SJCRH30 (cell line): ENCODE results near the gene VMAC. TPM values are rescaled to one million over a fixed set of nuclear protein-coding genes. Genes with fewer than 3 reads are reported as not detected.

ENCODE experiments used
- DNase-seq, 2 experiments: peaks; one replicate each; pipeline ENCODE4 v3.0.0-alpha.2; 2015 to 2020
- H3K27ac ChIP-seq: fragments of 250-450 bp; sonication (Bioruptor Pico); 2 replicates; pipeline ENCODE4 v1.5.1; 2020; ENCODE audit warnings: mild to moderate bottlenecking, moderate library complexity
- H3K27me3 ChIP-seq: fragments of 250-450 bp; sonication (Bioruptor Pico); 2 replicates; pipeline ENCODE4 v1.5.1; 2020; ENCODE audit warnings: mild to moderate bottlenecking, moderate library complexity
- H3K36me3 ChIP-seq: fragments of 250-450 bp; sonication (Bioruptor Pico); 2 replicates; pipeline ENCODE4 v1.5.1; 2020; ENCODE audit warnings: mild to moderate bottlenecking, moderate library complexity
- H3K4me1 ChIP-seq: fragments of 250-450 bp; sonication (Bioruptor Pico); 2 replicates; pipeline ENCODE4 v1.5.1; 2020; ENCODE audit warnings: mild to moderate bottlenecking, moderate library complexity
- H3K4me3 ChIP-seq: fragments of 250-450 bp; sonication (Bioruptor Pico); 2 replicates; pipeline ENCODE4 v1.5.1; 2020; ENCODE audit warnings: mild to moderate bottlenecking, moderate library complexity
- H3K9me3 ChIP-seq: fragments of 250-450 bp; sonication (Bioruptor Pico); replicated peaks from 2 replicates; pipeline ENCODE4 v1.5.1; 2020; ENCODE audit warnings: mild to moderate bottlenecking, moderate library complexity
- total RNA-seq: library from RNA; depleted of rRNA; stranded (reverse); fragments of >200 nt; shearing (Covaris generic); gene quantifications from 2 replicates; pipeline ENCODE4 v1.2.3, GENCODE V29; 2014

The VMAC gene
- total RNA-seq, 1 experiment from 2014 or later = 1.3 TPM

DNA sequence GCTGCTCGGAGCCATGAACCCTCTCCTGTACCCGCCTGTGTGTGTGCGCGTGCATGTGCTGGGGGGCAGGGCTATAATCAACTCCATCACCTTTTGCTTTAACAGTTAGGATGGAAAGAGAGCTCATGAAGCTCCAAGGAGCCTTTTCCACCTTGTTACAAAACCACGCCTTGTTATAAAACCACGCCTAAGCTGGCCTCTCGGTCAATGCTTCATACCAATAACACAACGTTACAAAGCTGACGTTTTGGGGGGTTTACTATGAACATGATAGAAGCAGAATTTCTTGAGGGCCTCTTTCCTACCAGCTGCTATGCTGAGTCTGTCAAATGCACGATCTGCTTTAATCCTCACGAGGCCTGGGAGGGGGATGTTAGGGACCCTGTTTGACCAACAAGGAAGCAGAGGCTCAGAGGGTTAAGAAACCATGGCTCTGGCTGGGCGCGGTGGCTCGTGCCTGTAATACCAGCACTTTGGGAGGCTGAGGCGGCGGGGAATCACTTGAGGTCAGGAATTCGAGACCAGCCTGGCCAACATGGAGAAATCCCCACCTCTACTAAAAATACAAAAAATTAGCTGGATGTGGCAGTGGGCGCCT is 21.3 kb downstream of the VMAC start:
- Histone ChIP-seq H3K4me1 (no peaks in the 10 kb centered on the region), H3K4me3 (no peak overlapping the region), H3K36me3 (peaks cover 27% of the 10 kb centered on the region), H3K27ac (no peak overlapping the region), H3K27me3 (no peaks in the 10 kb centered on the region), H3K9me3 (no peaks in the 10 kb centered on the region)
- no peak for DNase-seq

DNA sequence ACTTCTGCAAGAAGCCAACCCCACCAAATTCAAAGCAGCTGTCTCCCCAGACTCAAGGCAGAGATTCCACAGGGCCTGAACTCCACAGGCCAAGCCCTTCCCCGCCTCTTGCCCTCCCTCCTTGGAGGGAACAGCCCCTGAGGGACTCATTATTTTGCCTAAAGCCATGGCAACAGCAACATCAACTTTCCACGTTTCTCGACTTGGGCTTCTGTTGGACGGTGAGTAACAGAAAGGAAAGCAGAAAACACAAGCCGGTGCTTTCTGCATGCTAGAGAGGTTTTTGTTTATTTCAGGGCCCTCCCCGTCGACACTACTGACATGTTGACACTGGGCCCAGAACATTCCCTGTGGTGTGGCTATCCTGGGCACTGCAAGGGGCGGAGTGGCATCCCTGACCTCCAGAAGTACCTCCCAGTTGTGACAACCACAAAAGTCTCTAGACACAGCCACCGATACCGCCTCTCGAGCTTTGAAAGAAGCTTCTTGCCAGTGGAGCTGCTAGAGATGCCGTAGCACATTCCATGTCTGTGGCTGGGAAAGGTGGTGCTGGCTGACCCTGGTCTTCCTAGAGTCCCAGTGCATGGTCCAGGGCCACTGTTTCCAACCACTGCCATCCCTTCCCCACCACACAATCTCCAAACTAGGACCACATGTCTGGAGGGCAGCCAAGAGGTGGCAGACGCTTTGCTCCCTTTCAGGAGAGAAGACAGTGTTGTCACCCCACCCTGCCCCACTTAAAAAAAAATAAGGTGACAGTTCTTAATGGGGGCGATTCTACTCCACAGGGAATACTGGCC is 22.2 kb downstream of the VMAC start:
- Histone ChIP-seq H3K27me3 (no peaks in the 10 kb centered on the region), H3K9me3 (no peaks in the 10 kb centered on the region), H3K4me1 (no peaks in the 10 kb centered on the region), H3K27ac (no peak overlapping the region), H3K4me3 (no peak overlapping the region), H3K36me3 (peaks cover 31% of the 10 kb centered on the region)
- no peak for DNase-seq

DNA sequence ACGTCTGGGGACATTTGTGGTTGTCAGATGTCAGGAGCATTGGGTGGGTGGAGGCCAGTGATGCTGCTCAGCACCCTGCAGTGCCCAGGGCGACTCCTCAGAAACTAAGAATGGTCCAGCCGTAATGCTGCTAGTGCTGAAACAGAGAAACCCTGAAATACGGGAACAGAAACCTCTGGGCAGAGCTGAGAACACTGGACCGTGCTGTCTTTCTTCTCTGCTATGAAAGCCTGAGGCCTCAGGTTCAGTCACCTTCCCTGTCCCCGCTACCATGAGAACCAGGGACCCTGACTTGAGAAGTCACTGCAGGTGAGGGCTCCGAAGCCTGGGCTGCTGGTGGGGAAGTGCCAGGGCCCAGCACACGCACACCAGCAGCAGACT is 22.8 kb downstream of the VMAC start:
- H3K4me1 ChIP-seq = no peaks in the 10 kb centered on the region
- no peaks in the 10 kb centered on the region for H3K27me3 ChIP-seq
- DNase-seq = no peak
- no peaks in the 10 kb centered on the region for H3K9me3 ChIP-seq
- H3K36me3 ChIP-seq = peaks cover 29% of the 10 kb centered on the region; the same call in 1 of the 2 replicates
- H3K27ac ChIP-seq = no peak overlapping the region
- no peak overlapping the region for H3K4me3 ChIP-seq

DNA sequence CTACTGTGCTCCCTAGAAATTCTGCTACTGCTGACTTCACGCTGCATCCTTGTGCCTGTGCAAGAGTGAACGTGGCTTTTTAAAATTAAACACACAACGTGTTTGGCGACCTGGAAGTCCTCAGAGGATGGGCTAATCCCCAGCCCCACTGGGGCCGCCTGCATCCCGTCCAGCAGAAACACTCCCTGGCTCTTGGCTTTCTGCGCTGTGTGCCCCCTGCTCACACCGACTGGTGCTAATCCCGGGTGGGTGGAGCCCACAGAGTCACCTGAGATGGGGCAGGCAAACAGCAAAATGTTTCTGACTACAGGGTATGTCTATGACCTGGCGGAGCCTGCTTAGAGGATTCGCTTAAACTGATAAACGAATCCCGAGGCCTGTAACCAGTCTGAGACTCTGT is 24.5 kb downstream of the VMAC start:
- H3K27me3 ChIP-seq = no peaks in the 10 kb centered on the region
- no peak overlapping the region for H3K27ac ChIP-seq
- no peaks in the 10 kb centered on the region for H3K9me3 ChIP-seq
- H3K4me1 ChIP-seq = no peaks in the 10 kb centered on the region
- H3K4me3 ChIP-seq = no peak overlapping the region
- no peak for DNase-seq
- peaks cover 41% of the 10 kb centered on the region; the same call in 1 of the 2 replicates for H3K36me3 ChIP-seq

DNA sequence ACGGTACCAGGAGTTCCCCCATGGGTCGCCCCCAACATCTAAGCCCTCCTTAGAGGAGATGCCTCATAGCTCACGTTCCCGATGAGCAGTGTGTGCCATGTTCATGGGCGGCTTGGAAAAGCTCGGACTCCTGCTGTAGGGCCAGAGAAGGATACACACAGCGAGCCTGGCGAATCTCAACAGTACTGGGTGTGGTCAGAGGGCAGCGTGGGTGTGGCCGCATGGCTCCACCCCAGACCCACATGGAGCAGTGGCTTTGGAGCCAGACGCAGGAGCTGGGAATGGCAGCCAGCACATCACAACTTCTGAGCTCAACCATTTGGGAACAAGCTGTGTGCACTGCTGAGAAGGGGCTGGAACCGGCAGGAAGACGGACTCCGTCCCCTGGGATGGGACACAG is 25.0 kb downstream of the VMAC start:
- peaks cover 42% of the 10 kb centered on the region; the same call in 1 of the 2 replicates for H3K36me3 ChIP-seq
- no peaks in the 10 kb centered on the region for H3K27me3 ChIP-seq
- no peaks in the 10 kb centered on the region for H3K9me3 ChIP-seq
- DNase-seq = no peak
- H3K27ac ChIP-seq = no peak overlapping the region
- H3K4me3 ChIP-seq = no peak overlapping the region
- no peaks in the 10 kb centered on the region for H3K4me1 ChIP-seq

DNA sequence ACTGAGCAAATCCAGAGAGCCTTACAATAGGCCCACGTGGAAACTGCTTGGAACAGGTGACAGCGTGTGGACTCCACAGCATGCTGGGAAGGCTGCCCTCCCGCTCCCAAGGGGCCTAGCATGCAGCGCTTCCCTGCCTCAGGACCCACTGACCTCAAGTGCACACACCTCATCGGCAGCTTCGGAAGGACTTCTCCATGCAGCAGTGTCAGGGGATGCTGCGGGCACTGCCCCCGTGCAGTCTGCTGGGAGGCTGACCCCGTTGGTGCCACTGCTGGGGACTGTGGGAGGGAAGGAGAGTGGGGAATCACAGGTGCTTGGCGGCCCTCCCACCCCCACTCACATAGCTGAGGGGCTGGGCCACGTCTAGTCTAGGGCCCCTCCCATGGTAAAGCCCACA is 26.6 kb downstream of the VMAC start:
- DNase-seq = no peak
- H3K27me3 ChIP-seq = no peaks in the 10 kb centered on the region
- no peaks in the 10 kb centered on the region for H3K4me1 ChIP-seq
- no peak overlapping the region for H3K27ac ChIP-seq
- no peaks in the 10 kb centered on the region for H3K9me3 ChIP-seq
- H3K4me3 ChIP-seq = no peak overlapping the region
- H3K36me3 ChIP-seq = peaks cover 33% of the 10 kb centered on the region; the same call in 1 of the 2 replicates

DNA sequence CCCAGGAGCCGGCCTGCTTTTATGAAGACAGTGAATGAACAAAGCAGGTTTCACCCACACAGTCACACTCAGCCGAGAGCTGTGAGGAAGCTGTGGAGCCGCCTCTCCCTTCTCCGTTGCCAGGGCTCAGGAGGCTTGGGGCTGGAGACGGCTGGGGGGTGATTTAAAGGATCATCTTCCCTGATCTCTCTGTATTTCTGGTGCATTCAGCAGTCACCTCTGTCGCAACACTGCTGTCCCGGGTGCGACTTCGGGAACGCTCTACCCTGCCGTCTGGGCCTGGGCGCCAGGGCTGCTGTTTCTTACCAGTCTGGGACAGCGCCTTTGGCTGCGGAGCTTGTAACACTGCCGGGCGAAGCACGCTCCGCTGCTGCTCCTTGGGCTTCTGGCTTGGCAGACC is 27.5 kb downstream of the VMAC start:
- Histone ChIP-seq H3K27me3 (no peaks in the 10 kb centered on the region), H3K27ac (no peak overlapping the region), H3K4me3 (no peak overlapping the region), H3K36me3 (peaks cover 35% of the 10 kb centered on the region), H3K9me3 (no peaks in the 10 kb centered on the region), H3K4me1 (no peaks in the 10 kb centered on the region)
- DNase-seq = no peak

DNA sequence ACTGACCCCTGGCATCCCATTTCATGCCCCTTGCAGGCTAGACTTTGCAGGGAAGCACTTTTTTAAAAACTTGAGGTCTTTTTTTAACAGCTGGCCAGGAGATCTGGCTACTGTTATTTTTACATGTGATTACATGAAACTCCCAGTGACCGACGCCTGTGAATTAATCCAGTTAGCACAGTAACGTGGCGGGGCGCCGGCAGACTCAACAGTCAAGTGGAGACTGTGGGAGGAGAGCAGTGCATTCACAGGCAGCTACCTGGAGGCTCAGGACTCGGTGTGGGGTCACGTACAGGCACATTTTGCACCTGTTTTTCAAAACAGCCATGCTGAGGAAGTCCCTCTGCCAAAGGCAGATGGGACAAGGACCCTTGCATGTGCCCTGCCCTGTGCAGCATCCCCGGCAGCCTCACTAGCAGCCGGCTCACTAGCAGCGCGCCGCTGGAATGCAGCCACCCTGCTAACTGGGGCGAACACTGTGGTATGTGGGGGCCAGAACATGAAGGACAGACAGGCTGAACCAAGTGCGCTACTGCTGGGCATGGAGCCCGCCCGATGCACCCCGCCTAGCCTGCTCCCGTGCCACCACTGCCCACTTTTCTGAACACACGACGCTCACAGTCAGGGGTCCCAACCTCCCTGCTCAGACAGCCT is 28.1 kb downstream of the VMAC start:
- Histone ChIP-seq H3K4me3 (no peak overlapping the region), H3K9me3 (no peaks in the 10 kb centered on the region), H3K36me3 (peaks cover 36% of the 10 kb centered on the region), H3K27me3 (no peaks in the 10 kb centered on the region), H3K27ac (no peak overlapping the region), H3K4me1 (no peaks in the 10 kb centered on the region)
- DNase-seq = no peak

DNA sequence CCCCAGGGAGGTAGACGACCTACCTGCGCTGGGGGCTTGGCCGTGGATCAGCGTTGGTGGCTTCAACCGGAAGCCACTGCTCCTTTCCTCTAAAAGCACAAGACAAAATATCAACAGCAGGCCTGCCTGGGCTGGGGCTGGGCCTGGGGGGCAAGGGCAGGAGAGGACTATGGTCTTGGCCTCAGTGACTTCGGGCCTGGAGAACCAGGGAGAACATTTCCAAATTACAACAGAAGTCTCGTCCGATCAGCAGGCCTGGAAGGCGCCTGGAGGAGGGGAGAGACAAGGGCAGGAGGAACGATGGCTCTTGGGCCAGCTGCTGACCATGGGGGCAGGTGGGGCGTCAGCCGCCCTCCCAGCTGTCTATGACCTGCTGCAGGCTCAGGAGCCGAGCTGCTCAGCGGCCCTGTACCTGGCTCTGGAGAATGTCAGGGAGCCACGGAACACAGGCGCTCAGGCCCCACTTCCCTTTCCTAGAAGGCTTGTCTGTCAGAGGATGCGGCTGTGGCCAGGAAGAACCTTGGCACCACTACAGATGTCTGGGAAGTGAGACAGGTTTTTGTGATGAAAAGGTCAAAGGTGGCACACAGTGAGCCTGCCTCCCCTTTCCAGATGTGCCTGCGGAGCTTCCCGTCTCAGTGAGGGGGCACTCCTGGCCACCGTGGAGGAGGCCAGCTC is 28.9 kb downstream of the VMAC start:
- no peaks in the 10 kb centered on the region for H3K27me3 ChIP-seq
- H3K4me1 ChIP-seq = no peaks in the 10 kb centered on the region
- no peak overlapping the region for H3K4me3 ChIP-seq
- DNase-seq = no peak
- no peak overlapping the region for H3K27ac ChIP-seq
- H3K36me3 ChIP-seq = peaks cover 34% of the 10 kb centered on the region
- no peaks in the 10 kb centered on the region for H3K9me3 ChIP-seq

DNA sequence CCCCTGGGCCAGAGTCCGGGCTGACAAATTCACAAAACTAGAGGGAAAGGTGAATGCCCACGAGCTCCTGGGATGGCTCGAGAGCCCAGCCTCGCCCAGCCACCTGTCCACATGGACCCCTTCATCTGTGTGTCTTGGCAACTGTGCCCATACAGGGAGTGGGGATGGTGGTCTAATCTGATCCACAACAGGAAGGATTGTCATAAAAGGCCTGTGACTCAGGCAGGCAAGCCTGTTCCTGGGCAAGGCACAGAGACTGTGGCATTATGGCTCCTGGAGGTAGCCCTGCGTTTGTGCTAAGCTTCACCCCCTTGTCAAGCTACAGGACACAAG is 29.4 kb downstream of the VMAC start:
- no peak overlapping the region for H3K4me3 ChIP-seq
- no peaks in the 10 kb centered on the region for H3K27me3 ChIP-seq
- H3K9me3 ChIP-seq = no peaks in the 10 kb centered on the region
- H3K36me3 ChIP-seq = peaks cover 31% of the 10 kb centered on the region
- no peak for DNase-seq
- H3K27ac ChIP-seq = no peak overlapping the region
- H3K4me1 ChIP-seq = no peaks in the 10 kb centered on the region

DNA sequence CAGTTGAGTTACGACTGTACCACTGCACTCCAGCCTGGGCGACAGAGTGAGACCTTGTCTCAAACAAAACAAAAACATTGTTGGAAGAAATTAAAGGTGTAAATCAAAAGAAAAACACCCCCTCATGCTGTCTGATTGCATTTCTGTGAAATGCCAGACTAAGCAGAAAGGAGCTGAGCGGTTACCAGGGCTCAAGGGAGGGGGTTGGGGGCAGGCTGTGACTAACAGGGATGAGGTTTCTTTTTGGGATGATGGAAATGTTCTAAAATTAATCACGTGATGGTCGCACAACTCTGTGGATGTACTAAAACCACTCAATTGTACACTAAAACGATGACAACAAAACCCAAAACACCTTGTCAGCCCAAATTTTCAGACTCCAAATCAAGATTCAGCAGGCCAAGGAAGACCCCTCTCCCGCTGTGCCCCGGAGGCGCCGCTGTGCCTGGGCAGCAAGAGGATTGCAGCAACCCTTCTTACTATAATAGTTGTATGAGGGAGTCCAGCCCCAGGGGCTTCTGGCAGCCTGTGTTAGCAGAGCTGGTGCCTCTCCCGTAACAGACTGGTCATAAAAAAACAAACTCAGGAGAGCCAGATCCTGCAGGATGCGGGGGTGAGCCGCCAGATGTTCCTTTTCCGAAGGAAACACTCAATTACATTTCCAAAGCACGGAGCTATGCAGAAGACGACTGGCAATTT is 30.3 kb downstream of the VMAC start:
- Histone ChIP-seq H3K27ac (no peak overlapping the region), H3K9me3 (no peaks in the 10 kb centered on the region), H3K36me3 (peaks cover 31% of the 10 kb centered on the region), H3K4me3 (no peak overlapping the region), H3K27me3 (no peaks in the 10 kb centered on the region), H3K4me1 (no peaks in the 10 kb centered on the region)
- DNase-seq = no peak

DNA sequence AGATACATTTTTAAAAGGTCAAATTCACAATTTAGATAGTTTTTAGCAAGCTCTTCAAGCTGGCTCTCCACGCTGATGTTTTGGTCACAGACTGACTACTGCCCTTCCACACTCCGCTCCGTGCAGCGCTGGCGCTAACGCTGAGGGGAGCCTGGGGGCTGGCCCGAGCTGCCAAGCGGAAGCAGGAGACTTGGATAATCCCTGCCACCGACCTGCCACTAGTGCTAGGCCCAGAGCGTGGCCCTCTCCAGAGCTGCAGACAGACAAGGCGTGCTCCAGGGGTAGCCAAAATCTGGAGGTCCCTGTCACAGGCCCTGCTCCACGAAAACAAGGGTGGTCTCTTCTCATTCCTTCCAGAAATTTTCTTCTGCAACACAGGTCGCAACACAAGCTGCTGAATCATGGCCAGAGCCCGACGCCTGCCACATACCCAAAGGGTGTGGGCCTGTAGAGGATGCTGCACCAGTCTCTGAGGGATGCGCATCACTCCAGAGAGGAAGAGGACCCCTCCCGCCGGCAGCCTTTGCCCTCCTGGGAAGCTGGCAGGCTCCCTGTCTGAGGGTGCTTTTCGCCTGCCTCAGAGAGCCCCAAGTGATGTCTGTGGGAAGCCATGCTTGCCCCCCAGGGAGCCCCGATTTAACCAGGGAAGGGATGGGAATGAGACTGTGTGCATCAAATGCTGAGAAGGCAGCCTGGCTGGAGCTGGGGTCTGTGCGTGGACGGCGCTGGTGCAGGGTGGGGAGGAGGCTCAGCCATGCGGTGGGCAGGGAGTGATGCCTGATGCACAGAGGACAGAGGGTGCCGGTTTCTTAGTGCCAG is 31.0 kb downstream of the VMAC start:
- no peaks in the 10 kb centered on the region for H3K27me3 ChIP-seq
- no peak overlapping the region for H3K27ac ChIP-seq
- H3K4me1 ChIP-seq = no peaks in the 10 kb centered on the region
- peaks cover 28% of the 10 kb centered on the region for H3K36me3 ChIP-seq
- no peak overlapping the region for H3K4me3 ChIP-seq
- DNase-seq = no peak
- H3K9me3 ChIP-seq = no peaks in the 10 kb centered on the region

DNA sequence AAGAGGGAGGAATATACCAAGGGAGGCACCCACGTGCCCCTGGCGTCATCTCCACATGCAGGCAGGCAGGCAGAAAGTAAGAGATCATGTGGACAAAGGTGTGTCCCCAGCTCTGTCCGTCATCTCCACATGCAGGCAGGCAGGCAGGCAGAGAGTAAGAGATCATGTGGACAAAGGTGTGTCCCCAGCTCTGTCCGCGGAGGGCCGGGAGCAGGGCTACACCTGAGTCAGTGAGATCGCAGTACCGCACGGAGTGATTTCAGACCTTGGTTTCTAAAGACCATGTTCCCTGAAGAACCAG is 31.6 kb downstream of the VMAC start:
- peaks cover 27% of the 10 kb centered on the region for H3K36me3 ChIP-seq
- no peaks in the 10 kb centered on the region for H3K4me1 ChIP-seq
- no peaks in the 10 kb centered on the region for H3K9me3 ChIP-seq

DNA sequence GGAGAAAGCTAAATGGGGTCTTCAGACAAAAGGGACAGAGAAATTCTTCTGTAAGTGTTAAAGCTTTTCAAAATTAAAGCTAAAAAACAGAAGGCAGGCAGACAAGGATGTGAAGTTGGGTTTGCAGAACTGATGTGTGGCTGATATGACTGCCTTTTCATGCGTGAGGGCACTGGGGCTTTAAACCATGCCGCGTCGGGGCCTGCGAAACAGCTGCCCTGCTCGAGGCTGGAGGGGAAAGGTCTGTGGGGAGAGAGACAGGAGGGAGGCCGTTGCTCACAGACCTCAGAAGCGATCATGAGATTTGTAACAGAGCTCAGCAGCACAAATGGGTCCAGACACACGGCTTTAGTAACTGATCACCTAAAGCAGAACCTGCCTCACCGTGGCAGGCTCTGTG is 32.9 kb downstream of the VMAC start:
- H3K9me3 ChIP-seq = no peaks in the 10 kb centered on the region
- H3K4me3 ChIP-seq = no peak overlapping the region
- H3K27me3 ChIP-seq = no peaks in the 10 kb centered on the region
- H3K27ac ChIP-seq = no peak overlapping the region
- H3K36me3 ChIP-seq = peaks cover 22% of the 10 kb centered on the region
- no peak for DNase-seq
- H3K4me1 ChIP-seq = no peaks in the 10 kb centered on the region

More for the DNA sequence above, 31.6 kb downstream of the VMAC start:
- DNase-seq = no peak
- Histone ChIP-seq H3K4me3 (no peak overlapping the region), H3K27ac (no peak overlapping the region), H3K27me3 (no peaks in the 10 kb centered on the region)
